H1 (cell line): ENCODE results near the gene TM4SF18.

Experiments used
- CHD1 ChIP-seq: IDR thresholded peaks from 2 replicates; pipeline ENCODE4 v1.6.1; 2012; ENCODE audit warnings: low read depth, low read length, improper control_type of control experiment
- GABPA ChIP-seq: IDR thresholded peaks from 2 replicates; pipeline ENCODE4 v1.6.1; 2011; ENCODE audit warnings: mild to moderate bottlenecking, low read length, moderate library complexity, borderline replicate concordance; ENCODE audit not compliant: insufficient read depth
- NRF1 ChIP-seq: IDR thresholded peaks from 2 replicates; pipeline ENCODE4 v1.6.1; 2011; ENCODE audit warnings: mild to moderate bottlenecking, low read depth, low read length, improper control_type of control experiment
- RFX5 ChIP-seq: IDR thresholded peaks from 2 replicates; pipeline ENCODE4 v1.6.1; 2011; ENCODE audit warnings: low read depth, low read length, improper control_type of control experiment, borderline replicate concordance
- RNF2 ChIP-seq: fragments of 200-900, 300-1000 bp; sonication (generic); IDR thresholded peaks from 2 replicates; pipeline ENCODE4 v1.7.1; 2016; ENCODE audit warnings: borderline replicate concordance, low read depth, mild to moderate bottlenecking, antibody characterized with exemption, low read length; ENCODE audit not compliant: poor library complexity, severe bottlenecking; ENCODE audit errors: missing control alignments
- RXRA ChIP-seq: IDR thresholded peaks from 2 replicates; pipeline ENCODE4 v1.6.1; 2011; ENCODE audit warnings: low read depth, mild to moderate bottlenecking, low read length, moderate library complexity; ENCODE audit not compliant: insufficient read depth
- SIRT6 ChIP-seq: IDR thresholded peaks from one replicate; pipeline ENCODE4 v1.7.1; 2012; ENCODE audit warnings: low read length, inconsistent platforms
- SP1 ChIP-seq: IDR thresholded peaks from 2 replicates; pipeline ENCODE4 v1.6.1; 2011; ENCODE audit warnings: low read depth, low read length
- SUZ12 ChIP-seq: fragments of 200-600 bp; sonication (generic); IDR thresholded peaks from 2 replicates; pipeline ENCODE4 v1.6.1; 2012; ENCODE audit warnings: mild to moderate bottlenecking, inconsistent platforms, low read length, moderate library complexity, mixed read lengths
- TF ChIP-seq, protein P1 (sequence below), 3 experiments: IDR thresholded peaks; 1 replicate in 2 of 3; 2 replicates in 1 of 3; pipeline versions ENCODE4 v1.5.1 to v1.6.1; 2011; ENCODE audit warnings: low read length in 3 of 3, mild to moderate bottlenecking in 3 of 3, inconsistent platforms in 2 of 3, low read depth in 1 of 3, moderate library complexity in 1 of 3; ENCODE audit not compliant: insufficient read depth in 1 of 3; ENCODE audit errors: control extremely low read depth in 1 of 3

DNA sequence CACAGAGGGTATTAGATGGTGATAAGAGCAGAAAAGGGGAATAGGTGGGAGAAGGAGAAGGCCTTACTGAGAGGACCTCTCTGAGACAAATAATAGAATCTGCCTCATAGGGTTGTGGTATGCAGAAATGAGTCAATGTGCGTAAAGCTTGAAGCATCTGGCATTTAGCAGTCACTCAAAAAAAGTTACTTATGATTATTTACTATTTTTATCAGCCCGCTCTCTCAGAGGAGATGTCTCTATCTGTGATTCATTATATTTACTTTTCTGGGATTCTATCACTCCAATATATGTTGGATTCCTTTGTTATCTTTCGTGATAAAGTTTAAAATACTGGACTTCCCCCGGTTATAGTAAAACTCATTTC is 48.6 kb upstream of the TM4SF18 start:
- TF ChIP-seq, protein P1, sequence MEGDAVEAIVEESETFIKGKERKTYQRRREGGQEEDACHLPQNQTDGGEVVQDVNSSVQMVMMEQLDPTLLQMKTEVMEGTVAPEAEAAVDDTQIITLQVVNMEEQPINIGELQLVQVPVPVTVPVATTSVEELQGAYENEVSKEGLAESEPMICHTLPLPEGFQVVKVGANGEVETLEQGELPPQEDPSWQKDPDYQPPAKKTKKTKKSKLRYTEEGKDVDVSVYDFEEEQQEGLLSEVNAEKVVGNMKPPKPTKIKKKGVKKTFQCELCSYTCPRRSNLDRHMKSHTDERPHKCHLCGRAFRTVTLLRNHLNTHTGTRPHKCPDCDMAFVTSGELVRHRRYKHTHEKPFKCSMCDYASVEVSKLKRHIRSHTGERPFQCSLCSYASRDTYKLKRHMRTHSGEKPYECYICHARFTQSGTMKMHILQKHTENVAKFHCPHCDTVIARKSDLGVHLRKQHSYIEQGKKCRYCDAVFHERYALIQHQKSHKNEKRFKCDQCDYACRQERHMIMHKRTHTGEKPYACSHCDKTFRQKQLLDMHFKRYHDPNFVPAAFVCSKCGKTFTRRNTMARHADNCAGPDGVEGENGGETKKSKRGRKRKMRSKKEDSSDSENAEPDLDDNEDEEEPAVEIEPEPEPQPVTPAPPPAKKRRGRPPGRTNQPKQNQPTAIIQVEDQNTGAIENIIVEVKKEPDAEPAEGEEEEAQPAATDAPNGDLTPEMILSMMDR (IDR thresholded peaks at IDR 0.05; ENCODE audit: control extremely low read depth in 1 of 3, insufficient read depth in 1 of 3, low read depth in 1 of 3, low read length in 3 of 3): no peak
- TF ChIP-seq SIRT6: no peak
- no peak for TF ChIP-seq SUZ12
- no peak for TF ChIP-seq SP1
- TF ChIP-seq CHD1: no peak
- no peak for TF ChIP-seq RFX5
- TF ChIP-seq NRF1: no peak
- TF ChIP-seq RXRA: no peak
- no peak for TF ChIP-seq GABPA
- TF ChIP-seq RNF2: no peak
